Measurements from ENCODE around the gene GLYATL1B.
"Not testable (repeated sequence)": the region's sequence is repeated elsewhere in the genome, so short reads cannot be mapped to it uniquely, and the experiment has no call there.

DNA sequence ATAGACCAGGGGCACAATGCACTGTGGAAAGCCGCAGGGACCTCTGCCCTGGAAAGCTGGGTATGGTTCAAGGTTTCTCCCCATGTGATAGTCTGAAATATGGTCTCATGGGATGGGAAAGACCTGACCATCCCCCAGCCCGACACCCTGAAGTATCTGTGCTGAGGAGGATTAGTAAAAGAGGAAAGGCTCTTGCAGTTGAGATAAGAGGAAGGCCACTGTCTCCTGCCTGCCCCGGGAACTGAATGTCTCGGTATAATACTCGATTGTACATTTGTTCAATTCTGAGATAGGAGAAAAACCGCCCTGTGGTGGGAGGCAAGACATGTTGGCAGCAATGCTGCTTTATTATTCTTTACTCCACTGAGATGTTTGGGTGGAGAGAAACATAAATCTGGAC is 50.4 kb downstream of the GLYATL1B start:
- TF ChIP-seq CTCF (IDR thresholded peaks at IDR 0.05; ENCODE audit: poor library complexity, severe bottlenecking); TAF1 (IDR thresholded peaks at IDR 0.05; ENCODE audit: low read depth); EP300 (conservative IDR thresholded peaks at IDR 0.05; ENCODE audit: poor library complexity, severe bottlenecking); RAD21 (conservative IDR thresholded peaks at IDR 0.05); SMC3 (conservative IDR thresholded peaks at IDR 0.05; ENCODE audit: poor library complexity); MXI1 (conservative IDR thresholded peaks at IDR 0.05; ENCODE audit: poor library complexity, severe bottlenecking); EZH2 (IDR thresholded peaks at IDR 0.05; ENCODE audit: borderline replicate concordance, insufficient read depth, low read length, poor library complexity, severe bottlenecking); REST (IDR thresholded peaks at IDR 0.05; ENCODE audit: borderline replicate concordance): not testable (repeated sequence)
